Measurements from ENCODE around the gene NANOS2. TPM values are rescaled to one million over a fixed set of nuclear protein-coding genes. Genes with fewer than 3 reads are reported as not detected.
A peak's percentile ranks its signal among the peaks of the same experiment; 100 is the strongest.

Gene NANOS2
- total RNA-seq, 1 experiment from 2014 or later, result not detected

GRCh38 chr19:45883881-45884681, 30.5 kb downstream of the NANOS2 start:
- H3K9me3 ChIP-seq (ENCODE audit: low read length), result no peaks in the 10 kb centered on the region
- peak overlapping the region; percentile 78 for H3K4me3 ChIP-seq (ENCODE audit: low read length)
- CTCF ChIA-PET, result interaction anchor here (1.2 kb wide), 1 partner anchor 20 kb away, joined by 9 read pairs; the partner anchor contains the start of genes FOXA3 and SYMPK
- ATAC-seq (no peak), DNase-seq (no peak)
- H3K36me3 ChIP-seq (ENCODE audit: low read depth, low read length), result peaks cover 2% of the 10 kb centered on the region; the same call in 1 of the 2 replicates
- no peaks in the 10 kb centered on the region for H3F3A ChIP-seq (ENCODE audit: low read length, unreplicated experiment)
- H2AFZ ChIP-seq (ENCODE audit: low read length), result no peak overlapping the region
- no peak for TF ChIP-seq EZH2 (IDR thresholded peaks at IDR 0.05; ENCODE audit: low read length, unreplicated experiment)
- TF ChIP-seq, protein P1, sequence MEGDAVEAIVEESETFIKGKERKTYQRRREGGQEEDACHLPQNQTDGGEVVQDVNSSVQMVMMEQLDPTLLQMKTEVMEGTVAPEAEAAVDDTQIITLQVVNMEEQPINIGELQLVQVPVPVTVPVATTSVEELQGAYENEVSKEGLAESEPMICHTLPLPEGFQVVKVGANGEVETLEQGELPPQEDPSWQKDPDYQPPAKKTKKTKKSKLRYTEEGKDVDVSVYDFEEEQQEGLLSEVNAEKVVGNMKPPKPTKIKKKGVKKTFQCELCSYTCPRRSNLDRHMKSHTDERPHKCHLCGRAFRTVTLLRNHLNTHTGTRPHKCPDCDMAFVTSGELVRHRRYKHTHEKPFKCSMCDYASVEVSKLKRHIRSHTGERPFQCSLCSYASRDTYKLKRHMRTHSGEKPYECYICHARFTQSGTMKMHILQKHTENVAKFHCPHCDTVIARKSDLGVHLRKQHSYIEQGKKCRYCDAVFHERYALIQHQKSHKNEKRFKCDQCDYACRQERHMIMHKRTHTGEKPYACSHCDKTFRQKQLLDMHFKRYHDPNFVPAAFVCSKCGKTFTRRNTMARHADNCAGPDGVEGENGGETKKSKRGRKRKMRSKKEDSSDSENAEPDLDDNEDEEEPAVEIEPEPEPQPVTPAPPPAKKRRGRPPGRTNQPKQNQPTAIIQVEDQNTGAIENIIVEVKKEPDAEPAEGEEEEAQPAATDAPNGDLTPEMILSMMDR (conservative IDR thresholded peaks at IDR 0.05; ENCODE audit: low read depth, low read length), result no peak
- TF ChIP-seq EZH2phosphoT487 (IDR thresholded peaks at IDR 0.05; ENCODE audit: borderline replicate concordance, low read length), result no peak
- peak overlapping the region; percentile 90 for H3K4me2 ChIP-seq (ENCODE audit: low read length)
- H3K4me1 ChIP-seq (ENCODE audit: insufficient read depth, low read length), result peaks cover 15% of the 10 kb centered on the region; the same call in 1 of the 2 replicates
- H4K20me1 ChIP-seq (ENCODE audit: low read length), result peaks cover 3% of the 10 kb centered on the region; the same call in 1 of the 2 replicates
- no peaks in the 10 kb centered on the region for H3K9me2 ChIP-seq (replicated peaks; ENCODE audit: low read length)
- H3K9ac ChIP-seq (ENCODE audit: low read length), result peak overlapping the region; percentile 81; the same call in 1 of the 2 replicates
- H3K79me2 ChIP-seq (ENCODE audit: low read length), result peaks cover 21% of the 10 kb centered on the region
- H3K27ac ChIP-seq (ENCODE audit: low read length), result no peak overlapping the region
- H3K27me3 ChIP-seq (ENCODE audit: low read length), result no peaks in the 10 kb centered on the region
- no TSS peak for BruUV-seq (replicated peaks)
- POLR2A ChIA-PET (ENCODE audit: unreplicated experiment), result no interaction called here
- intact Hi-C loops (cut with micrococcal nuclease), result loop anchor here (2.0 kb wide), 1 partner anchor 21 kb away; the partner anchor contains the start of gene SYMPK

DNA sequence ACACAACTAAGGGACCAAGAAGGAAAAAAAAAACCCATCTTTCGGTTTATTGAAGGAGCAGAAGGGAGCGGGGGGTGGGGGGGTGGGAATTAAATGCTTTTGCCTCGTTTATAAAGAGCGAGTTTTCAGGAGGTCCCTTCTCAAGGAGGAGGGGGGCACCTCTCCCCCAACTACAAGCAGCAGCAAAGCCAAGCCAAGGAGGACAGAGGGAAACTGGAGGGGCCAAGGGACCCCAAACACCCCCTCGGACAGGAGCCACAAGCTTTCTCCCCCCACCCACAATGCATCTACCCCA, 31.0 kb downstream of the NANOS2 start:
- no peaks in the 10 kb centered on the region for H3K9me2 ChIP-seq (replicated peaks; ENCODE audit: low read length)
- ATAC-seq, result no peak
- H3K4me2 ChIP-seq (ENCODE audit: low read length), result peak overlapping the region; percentile 90
- no TSS peak for BruUV-seq (replicated peaks)
- TF ChIP-seq, protein P1 (conservative IDR thresholded peaks at IDR 0.05; ENCODE audit: low read depth, low read length), result no peak
- TF ChIP-seq EZH2phosphoT487 (IDR thresholded peaks at IDR 0.05; ENCODE audit: borderline replicate concordance, low read length) (no peak), EZH2 (IDR thresholded peaks at IDR 0.05; ENCODE audit: low read length, unreplicated experiment) (no peak)
- H3K36me3 ChIP-seq (ENCODE audit: low read depth, low read length), result peaks cover 2% of the 10 kb centered on the region; the same call in 1 of the 2 replicates
- intact Hi-C loops (cut with micrococcal nuclease), result loop anchor here (2.0 kb wide), 1 partner anchor 21 kb away; the partner anchor contains the start of gene SYMPK
- H3K4me1 ChIP-seq (ENCODE audit: insufficient read depth, low read length), result peaks cover 17% of the 10 kb centered on the region; the same call in 1 of the 2 replicates
- no peak for DNase-seq
- no peak overlapping the region for H3K27ac ChIP-seq (ENCODE audit: low read length)
- H3K27me3 ChIP-seq (ENCODE audit: low read length), result no peaks in the 10 kb centered on the region
- peak overlapping the region; percentile 78 for H3K4me3 ChIP-seq (ENCODE audit: low read length)
- ChIA-PET CTCF (no interaction called here), POLR2A (ENCODE audit: unreplicated experiment) (no interaction called here)
- H3K9me3 ChIP-seq (ENCODE audit: low read length), result no peaks in the 10 kb centered on the region
- H3F3A ChIP-seq (ENCODE audit: low read length, unreplicated experiment), result no peaks in the 10 kb centered on the region
- H4K20me1 ChIP-seq (ENCODE audit: low read length), result peaks cover 3% of the 10 kb centered on the region; the same call in 1 of the 2 replicates
- H3K9ac ChIP-seq (ENCODE audit: low read length), result no peak overlapping the region
- H3K79me2 ChIP-seq (ENCODE audit: low read length), result peaks cover 21% of the 10 kb centered on the region
- no peak overlapping the region for H2AFZ ChIP-seq (ENCODE audit: low read length)
